Upper lobe of left lung (tissue), 6 donors: ENCODE results near the gene CELF1. TPM values are rescaled to one million over a fixed set of nuclear protein-coding genes. Genes with fewer than 3 reads are reported as not detected.

Experiments used
- ATAC-seq, 2 donors: fragments of 200-7000 bp; cut with Tn5 transposase; one replicate each; pipeline ENCODE4 v1.9.1; 2022; ENCODE audit warnings: mild to moderate bottlenecking in 2 of 2, moderate library complexity in 2 of 2; ENCODE audit not compliant: low FRiP score in 2 of 2
- DNase-seq, 2 donors: peaks; one replicate each; pipeline ENCODE4 v3.0.0-alpha.2; 2019 to 2020
- H3K27ac ChIP-seq, 4 donors: fragments of 200-600 bp; sonication (generic); one replicate each; pipeline ENCODE4 v1.5.1; 2016 to 2019
- H3K27me3 ChIP-seq, 4 donors: fragments of 200-600 bp; sonication (generic); one replicate each; pipeline ENCODE4 v1.5.1; 2017 to 2019
- H3K36me3 ChIP-seq, 4 donors: fragments of 200-600 bp; sonication (generic); one replicate each; pipeline ENCODE4 v1.5.1; 2016 to 2019
- H3K4me1 ChIP-seq, 4 donors: fragments of 200-600 bp; sonication (generic); one replicate each; pipeline ENCODE4 v1.5.1; 2018 to 2019
- H3K4me3 ChIP-seq, 4 donors: fragments of 200-600 bp; sonication (generic); one replicate each; pipeline ENCODE4 v1.5.1; 2017 to 2019; ENCODE audit warnings: mild to moderate bottlenecking in 2 of 4, moderate library complexity in 1 of 4
- H3K9me3 ChIP-seq, 4 donors: fragments of 200-600 bp; sonication (generic); one replicate each; pipeline ENCODE4 v1.5.1; 2018 to 2019
- CTCF ChIP-seq, 6 experiments: fragments of 450-650 bp in 4 of 6; fragments of 200-600 bp in 2 of 6; sonication (generic) in 2 of 6; IDR thresholded peaks; one replicate each; pipeline ENCODE4 v1.5.1; 2016 to 2019; ENCODE audit warnings: antibody characterized with exemption in 6 of 6
- EP300 ChIP-seq, 4 donors: sonication (generic); formaldehyde crosslinking; IDR thresholded peaks; one replicate each; pipeline ENCODE4 v1.5.1; 2017; ENCODE audit warnings: antibody characterized with exemption in 4 of 4, control low read depth in 2 of 4
- POLR2A ChIP-seq, 4 donors: fragments of 450-650 bp; IDR thresholded peaks; one replicate each; pipeline ENCODE4 v1.5.1; 2016 to 2017; ENCODE audit warnings: antibody characterized with exemption in 4 of 4, mild to moderate bottlenecking in 2 of 4
- POLR2AphosphoS5 ChIP-seq, 2 donors: sonication (generic); formaldehyde crosslinking; IDR thresholded peaks; one replicate each; pipeline ENCODE4 v1.5.1; 2017; ENCODE audit warnings: antibody characterized with exemption in 2 of 2
- WGBS, 2 donors: methylation state at CpG; one replicate each; pipeline ENCODE4 v1.1.5; 2017 to 2018; 5-methylcytosine and 5-hydroxymethylcytosine counted together
- total RNA-seq, 6 donors: library from RNA; depleted of rRNA in 4 of 6; stranded (reverse); fragments of >200 nt in 4 of 6; gene quantifications; one replicate each; pipeline versions ENCODE4 v1.1.0 to v1.2.1, GENCODE V29; 2016 to 2021
- donor health status: DM: no; HTN: no; CAD: no; lungs with moderate emphysema.
- donor health status: DM: no; HTN: yes; CAD: no; lungs with severe emphysema.

Gene CELF1
- total RNA-seq, 6 donors from 2014 or later = 82.7 to 194 (median 113) TPM

- ATAC-seq = no peak
- no peaks in the 10 kb centered on the region for H3K9me3 ChIP-seq
Measured at GRCh38 chr11:47443028-47443700, 109.8 kb downstream of the CELF1 start.

GRCh38 chr11:47442514-47442913 lies 110.4 kb downstream of the CELF1 start:
- no peak for DNase-seq
- H3K27me3 ChIP-seq = no peaks in the 10 kb centered on the region
- H3K4me3 ChIP-seq = no peak overlapping the region
- no peak for ATAC-seq
- WGBS, 2 donors = 88 to 96% methylated on average over 7 to 8 of the region's 8 CpGs
- H3K27ac ChIP-seq = no peak overlapping the region
- H3K9me3 ChIP-seq = no peaks in the 10 kb centered on the region
- no peaks in the 10 kb centered on the region for H3K36me3 ChIP-seq
- H3K4me1 ChIP-seq = no peaks in the 10 kb centered on the region
- TF ChIP-seq EP300 (IDR thresholded peaks at IDR 0.05) (no peak), CTCF (IDR thresholded peaks at IDR 0.05) (no peak), POLR2AphosphoS5 (IDR thresholded peaks at IDR 0.05) (no peak), POLR2A (IDR thresholded peaks at IDR 0.05) (no peak)

More at GRCh38 chr11:47443028-47443700, 109.8 kb downstream of the CELF1 start:
- no peak for DNase-seq
- 80 to 87% methylated on average over 12 of the region's 12 CpGs for WGBS, 2 donors
- no peak for TF ChIP-seq EP300 (IDR thresholded peaks at IDR 0.05)
- no peak for TF ChIP-seq POLR2A (IDR thresholded peaks at IDR 0.05)
- TF ChIP-seq POLR2AphosphoS5 (IDR thresholded peaks at IDR 0.05) = no peak
- TF ChIP-seq CTCF (IDR thresholded peaks at IDR 0.05) = no peak
- Histone ChIP-seq H3K27me3 (no peaks in the 10 kb centered on the region), H3K36me3 (no peaks in the 10 kb centered on the region), H3K27ac (no peak overlapping the region), H3K4me1 (no peaks in the 10 kb centered on the region), H3K4me3 (no peak overlapping the region)

DNA sequence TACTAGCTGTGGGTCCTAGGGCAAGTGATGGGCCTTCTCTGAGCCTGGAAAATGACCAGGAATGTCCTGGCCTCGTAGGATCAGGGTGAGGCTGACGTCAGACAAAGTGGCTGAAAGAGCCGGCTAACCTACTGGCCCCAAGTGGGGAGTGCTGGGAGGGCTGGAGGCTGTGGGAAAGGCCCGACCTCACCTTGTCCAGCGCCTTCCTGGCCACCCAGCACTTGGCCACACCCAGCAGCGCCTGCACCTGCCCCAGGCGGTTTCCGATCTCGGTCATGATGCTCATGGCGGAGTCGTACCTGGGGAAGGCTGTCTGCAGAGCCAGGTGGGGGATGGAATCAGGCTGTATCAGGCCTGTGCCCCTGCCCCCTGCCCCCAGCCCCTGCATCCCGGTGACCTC lies 111.5 kb downstream of the CELF1 start:
- H3K27ac ChIP-seq = no peak overlapping the region
- ATAC-seq (no peak), DNase-seq (peak in 1 of 2 donors; percentile 47)
- no peak overlapping the region for H3K4me3 ChIP-seq
- WGBS, 2 donors = 67 to 80% methylated on average over 2 to 10 of the region's 12 CpGs
- no peaks in the 10 kb centered on the region for H3K36me3 ChIP-seq
- no peaks in the 10 kb centered on the region for H3K27me3 ChIP-seq
- no peaks in the 10 kb centered on the region for H3K4me1 ChIP-seq
- H3K9me3 ChIP-seq = no peaks in the 10 kb centered on the region
- TF ChIP-seq EP300 (IDR thresholded peaks at IDR 0.05) = no peak
- no peak for TF ChIP-seq POLR2A (IDR thresholded peaks at IDR 0.05)
- no peak for TF ChIP-seq POLR2AphosphoS5 (IDR thresholded peaks at IDR 0.05)
- TF ChIP-seq CTCF (IDR thresholded peaks at IDR 0.05) = no peak

DNA sequence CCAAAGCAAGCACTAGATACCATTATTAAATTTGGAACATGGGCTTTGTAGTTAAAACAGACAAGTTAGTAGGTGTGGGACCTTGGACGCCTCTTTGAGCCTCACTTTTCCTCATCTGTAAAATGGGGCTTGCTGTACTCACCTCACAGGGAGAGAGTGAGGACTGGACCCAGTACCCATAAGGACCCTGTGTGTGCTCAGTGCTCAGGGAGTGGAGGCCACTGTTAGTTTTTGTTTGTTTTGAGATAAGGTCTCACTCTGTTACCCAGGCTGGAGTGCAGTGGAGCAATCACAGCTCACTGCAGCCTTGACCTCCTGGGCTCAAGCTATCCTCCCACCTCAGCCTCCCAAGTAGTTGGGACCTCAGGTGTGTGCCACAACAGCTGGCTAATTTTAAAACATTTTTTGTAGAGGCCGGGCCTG lies 112.9 kb downstream of the CELF1 start:
- ATAC-seq (no peak), DNase-seq (no peak)
- no peak for TF ChIP-seq POLR2A (IDR thresholded peaks at IDR 0.05)
- TF ChIP-seq EP300 (IDR thresholded peaks at IDR 0.05) = no peak
- TF ChIP-seq CTCF (IDR thresholded peaks at IDR 0.05) = no peak
- no peak for TF ChIP-seq POLR2AphosphoS5 (IDR thresholded peaks at IDR 0.05)
- no peaks in the 10 kb centered on the region for H3K4me1 ChIP-seq
- no peaks in the 10 kb centered on the region for H3K36me3 ChIP-seq
- H3K27ac ChIP-seq = no peak overlapping the region
- H3K27me3 ChIP-seq = no peaks in the 10 kb centered on the region
- 46 to 55% methylated on average over 1 to 2 of the region's 2 CpGs for WGBS, 2 donors
- H3K9me3 ChIP-seq = no peaks in the 10 kb centered on the region
- H3K4me3 ChIP-seq = no peak overlapping the region

DNA sequence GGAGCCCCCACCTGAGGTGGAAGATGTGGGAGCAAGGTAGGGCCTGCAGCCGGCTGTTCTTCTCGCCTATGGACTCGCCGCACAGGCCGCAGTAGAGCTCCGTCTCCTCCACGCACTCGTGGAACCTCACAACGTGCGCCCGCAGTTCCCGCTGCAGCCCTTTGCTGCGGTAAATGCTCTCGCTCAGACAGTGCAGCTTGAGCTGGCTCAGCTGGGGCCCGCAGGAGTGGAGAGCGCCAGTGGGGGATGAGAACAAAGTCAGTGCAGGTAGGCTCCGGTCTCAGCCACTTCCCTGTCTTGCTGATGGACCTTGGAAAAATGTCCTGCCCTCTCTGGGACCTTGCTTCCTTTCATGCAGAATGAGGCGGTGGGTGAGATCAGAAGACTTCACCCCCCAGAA lies 114.2 kb downstream of the CELF1 start:
- H3K4me3 ChIP-seq = no peak overlapping the region
- no peaks in the 10 kb centered on the region for H3K9me3 ChIP-seq
- peak in 1 of 2 donors; percentile 68 for DNase-seq
- 91 to 95% methylated on average over 16 to 17 of the region's 18 CpGs for WGBS, 2 donors
- no peaks in the 10 kb centered on the region for H3K4me1 ChIP-seq
- no peak for ATAC-seq
- no peak overlapping the region for H3K27ac ChIP-seq
- TF ChIP-seq POLR2AphosphoS5 (IDR thresholded peaks at IDR 0.05) (no peak), CTCF (IDR thresholded peaks at IDR 0.05) (no peak), EP300 (IDR thresholded peaks at IDR 0.05) (no peak), POLR2A (IDR thresholded peaks at IDR 0.05) (no peak)
- H3K27me3 ChIP-seq = no peaks in the 10 kb centered on the region
- H3K36me3 ChIP-seq = no peaks in the 10 kb centered on the region
